ENCODE measurements around the gene TLR10.

The TLR10 gene

GRCh38 chr4:38800366-38800765 is 17.6 kb upstream of the TLR10 start:
- no peak overlapping the region for H3K4ac ChIP-seq (ENCODE audit: low read depth, low read length)
- no peaks in the 10 kb centered on the region for H3K27me3 ChIP-seq (ENCODE audit: insufficient read depth, low read length)
- H3K14ac ChIP-seq (ENCODE audit: low read length) = no peak overlapping the region
- peaks cover 0 to 3% of the 10 kb centered on the region in 2 experiments for H3K36me3 ChIP-seq (ENCODE audit: control insufficient read depth in 1 of 2, insufficient read depth in 2 of 2, low read length in 2 of 2)
- H2AK5ac ChIP-seq (ENCODE audit: low read length) = no peak overlapping the region
- no peak overlapping the region for H3K27ac ChIP-seq (ENCODE audit: low read depth, low read length)
- H2BK12ac ChIP-seq (ENCODE audit: low read length) = no peak overlapping the region
- H3K79me2 ChIP-seq (ENCODE audit: control insufficient read depth, insufficient read depth, low read length, poor library complexity) = no peaks in the 10 kb centered on the region
- H4K12ac ChIP-seq (ENCODE audit: low read depth, low read length) = no peak overlapping the region
- H3K79me1 ChIP-seq (ENCODE audit: low read length) = no peaks in the 10 kb centered on the region
- no peak overlapping the region for H3K4me3 ChIP-seq (ENCODE audit: low read depth, low read length)
- no peak overlapping the region for H2AFZ ChIP-seq (ENCODE audit: insufficient read depth, low read length, poor library complexity)
- no CpG with 5 or more reads among the region's 2 CpGs for WGBS (ENCODE audit: extremely low coverage, insufficient coverage, insufficient read length)
- no peak for DNase-seq
- H3K4me1 ChIP-seq (ENCODE audit: control insufficient read depth in 1 of 2, insufficient read depth in 2 of 2, low read length in 2 of 2) = no peaks in the 10 kb centered on the region
- H3K18ac ChIP-seq (ENCODE audit: low read length) = no peak overlapping the region
- no peak overlapping the region for H3K23ac ChIP-seq (ENCODE audit: low read length)
- no peak overlapping the region for H3K9ac ChIP-seq (ENCODE audit: low read length)
- H3K9me3 ChIP-seq (ENCODE audit: insufficient read depth, low read depth, low read length) = peaks cover 8% of the 10 kb centered on the region
- no peak overlapping the region for H3K4me2 ChIP-seq (ENCODE audit: low read length)
- no peak overlapping the region for H4K8ac ChIP-seq (ENCODE audit: low read depth, low read length)
- H2BK5ac ChIP-seq (ENCODE audit: low read depth, low read length, poor library complexity) = no peak overlapping the region
- H2BK120ac ChIP-seq (ENCODE audit: insufficient read depth, low read length, poor library complexity) = no peak overlapping the region
- H4K91ac ChIP-seq (ENCODE audit: low read depth, low read length) = no peak overlapping the region

GRCh38 chr4:38795087-38795486 is 12.3 kb upstream of the TLR10 start:
- Histone ChIP-seq H3K27me3 (ENCODE audit: insufficient read depth, low read length) (no peaks in the 10 kb centered on the region), H3K23ac (ENCODE audit: low read length) (no peak overlapping the region), H3K9me3 (ENCODE audit: insufficient read depth, low read depth, low read length) (no peaks in the 10 kb centered on the region), H3K14ac (ENCODE audit: low read length) (no peak overlapping the region), H3K4ac (ENCODE audit: low read depth, low read length) (no peak overlapping the region), H2BK5ac (ENCODE audit: low read depth, low read length, poor library complexity) (no peak overlapping the region), H4K12ac (ENCODE audit: low read depth, low read length) (no peak overlapping the region), H2BK120ac (ENCODE audit: insufficient read depth, low read length, poor library complexity) (no peak overlapping the region), H2AK5ac (ENCODE audit: low read length) (no peak overlapping the region), H3K79me1 (ENCODE audit: low read length) (no peaks in the 10 kb centered on the region), H3K4me2 (ENCODE audit: low read length) (no peak overlapping the region), H3K4me3 (ENCODE audit: low read depth, low read length) (no peak overlapping the region), H3K36me3 (ENCODE audit: control insufficient read depth in 1 of 2, insufficient read depth in 2 of 2, low read length in 2 of 2) (no peaks in the 10 kb centered on the region), H3K4me1 (ENCODE audit: control insufficient read depth in 1 of 2, insufficient read depth in 2 of 2, low read length in 2 of 2) (no peaks in the 10 kb centered on the region), H4K8ac (ENCODE audit: low read depth, low read length) (no peak overlapping the region), H3K9ac (ENCODE audit: low read length) (no peak overlapping the region), H3K79me2 (ENCODE audit: control insufficient read depth, insufficient read depth, low read length, poor library complexity) (no peaks in the 10 kb centered on the region), H3K27ac (ENCODE audit: low read depth, low read length) (no peak overlapping the region), H2BK12ac (ENCODE audit: low read length) (no peak overlapping the region), H3K18ac (ENCODE audit: low read length) (no peak overlapping the region), H2AFZ (ENCODE audit: insufficient read depth, low read length, poor library complexity) (no peak overlapping the region), H4K91ac (ENCODE audit: low read depth, low read length) (no peak overlapping the region)
- WGBS (ENCODE audit: extremely low coverage, insufficient coverage, insufficient read length) = no CpG with 5 or more reads among the region's 3 CpGs
- DNase-seq = no peak

GRCh38 chr4:38794051-38794450 is 11.3 kb upstream of the TLR10 start:
- Histone ChIP-seq H3K4me1 (ENCODE audit: control insufficient read depth in 1 of 2, insufficient read depth in 2 of 2, low read length in 2 of 2) (no peaks in the 10 kb centered on the region), H3K36me3 (ENCODE audit: control insufficient read depth in 1 of 2, insufficient read depth in 2 of 2, low read length in 2 of 2) (no peaks in the 10 kb centered on the region), H3K14ac (ENCODE audit: low read length) (no peak overlapping the region), H3K4me3 (ENCODE audit: low read depth, low read length) (no peak overlapping the region), H3K27me3 (ENCODE audit: insufficient read depth, low read length) (no peaks in the 10 kb centered on the region), H3K4me2 (ENCODE audit: low read length) (no peak overlapping the region), H4K8ac (ENCODE audit: low read depth, low read length) (no peak overlapping the region), H2AK5ac (ENCODE audit: low read length) (no peak overlapping the region), H2AFZ (ENCODE audit: insufficient read depth, low read length, poor library complexity) (no peak overlapping the region), H2BK5ac (ENCODE audit: low read depth, low read length, poor library complexity) (no peak overlapping the region), H4K12ac (ENCODE audit: low read depth, low read length) (no peak overlapping the region), H3K4ac (ENCODE audit: low read depth, low read length) (no peak overlapping the region), H3K79me2 (ENCODE audit: control insufficient read depth, insufficient read depth, low read length, poor library complexity) (no peaks in the 10 kb centered on the region), H3K18ac (ENCODE audit: low read length) (no peak overlapping the region), H3K23ac (ENCODE audit: low read length) (no peak overlapping the region), H4K91ac (ENCODE audit: low read depth, low read length) (no peak overlapping the region), H3K9ac (ENCODE audit: low read length) (no peak overlapping the region), H3K79me1 (ENCODE audit: low read length) (no peaks in the 10 kb centered on the region), H2BK12ac (ENCODE audit: low read length) (no peak overlapping the region), H3K9me3 (ENCODE audit: insufficient read depth, low read depth, low read length) (no peaks in the 10 kb centered on the region), H2BK120ac (ENCODE audit: insufficient read depth, low read length, poor library complexity) (no peak overlapping the region), H3K27ac (ENCODE audit: low read depth, low read length) (no peak overlapping the region)
- DNase-seq = no peak
- no CpG with 5 or more reads among the region's 2 CpGs for WGBS (ENCODE audit: extremely low coverage, insufficient coverage, insufficient read length)

- H3K9ac ChIP-seq (ENCODE audit: low read length) = no peak overlapping the region
- no peak overlapping the region for H2AK5ac ChIP-seq (ENCODE audit: low read length)
- no peak overlapping the region for H3K27ac ChIP-seq (ENCODE audit: low read depth, low read length)
- DNase-seq = peak in 1 of 2 donors; percentile 5
- H2BK12ac ChIP-seq (ENCODE audit: low read length) = no peak overlapping the region
- WGBS (ENCODE audit: extremely low coverage, insufficient coverage, insufficient read length) = no CpG with 5 or more reads among the region's 2 CpGs
- no peak overlapping the region for H3K4me2 ChIP-seq (ENCODE audit: low read length)
- no peaks in the 10 kb centered on the region for H3K27me3 ChIP-seq (ENCODE audit: insufficient read depth, low read length)
- H3K36me3 ChIP-seq (ENCODE audit: control insufficient read depth in 1 of 2, insufficient read depth in 2 of 2, low read length in 2 of 2) = no peaks in the 10 kb centered on the region
- H3K14ac ChIP-seq (ENCODE audit: low read length) = no peak overlapping the region
- H3K79me1 ChIP-seq (ENCODE audit: low read length) = no peaks in the 10 kb centered on the region
- no peak overlapping the region for H3K4me3 ChIP-seq (ENCODE audit: low read depth, low read length)
- no peak overlapping the region for H4K12ac ChIP-seq (ENCODE audit: low read depth, low read length)
- no peak overlapping the region for H3K4ac ChIP-seq (ENCODE audit: low read depth, low read length)
- H3K9me3 ChIP-seq (ENCODE audit: insufficient read depth, low read depth, low read length) = no peaks in the 10 kb centered on the region
- H2BK120ac ChIP-seq (ENCODE audit: insufficient read depth, low read length, poor library complexity) = no peak overlapping the region
- H3K18ac ChIP-seq (ENCODE audit: low read length) = no peak overlapping the region
- no peak overlapping the region for H2AFZ ChIP-seq (ENCODE audit: insufficient read depth, low read length, poor library complexity)
- no peaks in the 10 kb centered on the region for H3K79me2 ChIP-seq (ENCODE audit: control insufficient read depth, insufficient read depth, low read length, poor library complexity)
- H3K4me1 ChIP-seq (ENCODE audit: control insufficient read depth in 1 of 2, insufficient read depth in 2 of 2, low read length in 2 of 2) = no peaks in the 10 kb centered on the region
- H2BK5ac ChIP-seq (ENCODE audit: low read depth, low read length, poor library complexity) = no peak overlapping the region
- H3K23ac ChIP-seq (ENCODE audit: low read length) = no peak overlapping the region
- no peak overlapping the region for H4K91ac ChIP-seq (ENCODE audit: low read depth, low read length)
- no peak overlapping the region for H4K8ac ChIP-seq (ENCODE audit: low read depth, low read length)
These were observed 8.2 kb upstream of the TLR10 start for GRCh38 chr4:38791010-38791409.
